ENCODE results near the gene MTMR12.
"Not testable (repeated sequence)": the region's sequence is repeated elsewhere in the genome, so short reads cannot be mapped to it uniquely, and the experiment has no call there.

Gene MTMR12

DNA sequence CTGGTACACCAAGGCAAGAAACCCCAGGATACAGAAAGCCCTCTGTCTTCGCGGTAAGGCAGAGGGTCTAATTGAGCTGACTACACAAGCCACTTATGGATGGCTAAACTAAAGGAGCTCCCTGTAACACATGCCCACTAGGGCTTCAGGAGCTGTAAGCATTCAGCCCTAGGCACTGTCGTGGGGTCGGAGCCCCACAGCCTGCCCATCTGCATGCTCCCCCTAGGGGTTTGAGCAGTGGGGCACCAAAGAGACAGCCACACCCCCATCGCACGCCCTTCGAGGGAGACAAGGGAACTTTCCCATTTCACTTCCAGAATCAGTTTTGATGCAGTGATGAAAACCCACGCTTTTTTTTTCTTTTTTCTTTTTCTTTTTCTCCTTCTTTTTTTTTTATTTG lies 11.0 kb upstream of the MTMR12 start:
- no peak for DNase-seq (ENCODE audit: low read depth)

GRCh38 chr5:32322882-32323281 lies 10.1 kb upstream of the MTMR12 start:
- DNase-seq (ENCODE audit: low read depth): no peak

- not testable (repeated sequence) for DNase-seq (ENCODE audit: low read depth)
Observed at GRCh38 chr5:32321787-32322186, 9.0 kb upstream of the MTMR12 start.

- DNase-seq (ENCODE audit: low read depth): no peak
Observed at GRCh38 chr5:32320576-32320975, 7.8 kb upstream of the MTMR12 start.

DNA sequence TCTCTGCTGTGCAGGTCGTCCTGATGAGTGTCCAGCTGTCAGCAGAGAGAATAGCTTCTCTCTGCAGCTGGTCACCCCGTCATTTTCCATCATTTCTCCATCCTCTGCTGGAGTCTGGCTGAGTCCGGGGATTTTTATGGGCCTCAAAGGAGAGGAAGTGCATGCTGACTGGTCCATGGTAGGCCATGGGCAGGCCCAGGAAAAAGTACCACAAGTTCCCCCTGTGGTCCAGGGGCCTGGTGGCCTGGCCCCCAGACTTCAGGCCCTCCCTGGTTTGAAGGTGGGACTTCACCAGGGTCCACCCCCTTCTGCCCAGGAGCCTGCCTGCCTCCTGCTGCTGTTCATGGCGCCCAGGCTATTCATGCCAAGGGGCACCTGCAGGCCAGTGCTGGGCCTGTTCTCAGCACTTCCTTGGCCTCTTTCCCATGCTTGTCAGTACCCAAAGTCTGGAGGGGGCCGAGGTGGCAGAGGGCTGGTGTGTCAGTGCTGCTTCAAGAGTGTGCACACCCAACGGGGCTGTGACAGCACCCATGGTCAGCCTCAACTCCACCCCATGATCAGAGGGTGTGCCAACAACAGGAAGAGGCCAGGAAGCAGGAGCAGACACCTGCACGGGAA lies 7.3 kb upstream of the MTMR12 start:
- no peak for DNase-seq (ENCODE audit: low read depth)

DNA sequence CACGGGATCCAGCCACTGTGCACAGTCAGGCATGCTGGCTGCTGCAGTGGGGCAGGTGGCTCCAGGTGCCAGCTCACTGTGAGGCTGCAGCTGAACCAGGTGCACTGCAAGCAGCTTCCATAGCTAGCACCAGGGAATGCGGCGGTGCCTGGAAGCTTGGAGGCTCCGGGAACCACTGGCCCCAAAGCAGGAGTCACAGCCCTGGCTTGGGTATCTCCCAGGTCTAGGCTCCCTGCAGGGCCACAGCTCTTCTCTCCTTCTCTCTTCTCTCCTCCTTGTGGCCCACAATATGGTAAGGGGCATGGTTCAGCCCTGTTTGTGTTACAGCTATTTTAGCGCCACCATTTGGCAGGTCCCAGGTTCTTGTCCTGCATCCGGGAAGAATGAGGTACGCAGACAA lies 6.7 kb upstream of the MTMR12 start:
- DNase-seq (ENCODE audit: low read depth): no peak

DNA sequence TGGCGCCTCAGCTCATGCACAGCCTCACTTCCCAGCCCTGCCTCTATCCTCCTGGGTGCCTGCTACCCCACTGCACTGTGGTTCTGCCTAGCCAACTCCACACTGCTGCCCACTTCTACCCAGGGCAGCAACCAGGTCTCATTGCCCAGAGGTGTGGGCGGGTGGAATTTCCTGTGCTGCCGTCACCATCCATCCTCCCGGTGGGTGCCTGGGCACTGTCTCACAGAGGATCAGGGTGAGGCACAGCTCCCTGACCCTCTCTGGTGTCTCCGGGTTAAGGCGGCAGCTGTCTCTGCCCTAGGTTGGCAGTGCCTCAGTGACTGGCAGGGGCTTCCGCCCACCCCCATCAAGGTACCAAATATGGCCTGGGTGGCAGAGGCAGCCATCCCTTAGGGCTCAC lies 4.3 kb upstream of the MTMR12 start:
- DNase-seq (ENCODE audit: low read depth): no peak

DNA sequence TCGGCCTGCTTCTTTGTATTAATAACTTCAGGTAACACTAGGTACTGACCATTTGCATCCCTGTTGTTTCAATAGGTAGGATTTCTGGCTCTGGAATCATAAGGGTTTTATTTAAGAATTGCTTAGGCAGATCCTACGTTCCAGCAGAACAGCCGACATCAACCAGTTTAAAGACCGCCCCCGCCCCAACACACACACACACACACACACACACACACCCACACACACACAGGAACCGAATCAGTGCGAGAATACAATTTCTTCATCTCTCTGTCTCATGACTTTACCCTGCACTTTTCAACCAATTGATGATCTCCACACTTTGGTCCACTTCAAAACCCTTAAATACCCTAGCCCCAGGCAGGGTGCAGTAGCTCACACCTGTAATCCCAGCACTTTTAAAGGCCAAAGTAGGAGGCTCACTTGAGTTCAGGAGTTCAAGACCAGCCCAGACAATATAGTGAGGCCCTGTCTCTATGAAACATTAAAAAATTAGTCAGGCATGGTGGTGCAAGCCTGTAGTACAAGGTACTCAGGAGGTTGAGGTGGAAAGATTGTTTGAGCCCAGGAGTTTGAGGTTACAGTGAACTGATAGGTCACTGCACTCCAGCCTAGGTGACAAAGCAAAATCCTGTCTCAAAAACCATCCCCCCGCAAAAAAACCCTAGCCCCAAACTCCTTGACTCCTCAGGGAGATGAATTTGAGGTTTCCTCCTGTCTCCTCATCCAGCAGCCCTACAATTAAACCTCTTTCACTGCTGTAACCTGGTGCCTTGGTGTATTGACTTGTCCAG lies 2.7 kb upstream of the MTMR12 start:
- no peak for DNase-seq (ENCODE audit: low read depth)

DNA sequence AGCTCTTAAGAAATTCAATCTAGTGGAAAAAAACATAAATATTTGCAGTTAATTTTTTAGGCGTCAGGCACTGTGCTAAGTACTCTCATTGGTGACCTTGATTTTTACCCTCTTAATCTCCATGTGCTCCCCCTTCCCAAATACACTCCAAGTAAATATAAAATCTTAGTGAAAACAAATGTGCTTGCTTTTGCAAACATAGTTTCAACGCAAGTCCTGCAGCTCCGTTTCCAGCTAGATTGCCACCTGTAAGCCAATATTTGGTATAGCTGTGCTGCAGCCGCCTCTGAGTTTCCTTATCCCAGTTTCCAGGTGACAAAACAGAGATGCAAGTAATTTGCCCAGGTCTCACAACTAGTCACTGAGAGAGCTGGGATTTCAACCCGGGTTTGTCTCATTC lies 1.9 kb upstream of the MTMR12 start:
- DNase-seq (ENCODE audit: low read depth): no peak

DNA sequence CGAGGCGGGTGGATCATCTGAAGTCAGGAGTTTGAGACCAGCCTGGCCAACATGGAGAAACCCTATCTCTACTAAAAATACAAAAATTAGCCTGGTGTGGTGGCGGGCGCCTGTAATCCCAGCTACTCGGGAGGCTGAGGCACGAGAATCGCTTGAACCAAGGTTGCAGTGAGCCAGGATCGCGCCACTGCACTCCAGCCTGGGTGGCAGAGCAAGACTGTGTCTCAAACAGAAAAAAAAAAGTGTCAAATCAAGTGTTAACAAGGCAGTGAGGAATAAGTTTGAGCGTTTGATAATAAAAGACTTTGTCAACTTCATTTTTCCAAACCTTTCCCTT lies 1.4 kb upstream of the MTMR12 start:
- not testable (repeated sequence) for DNase-seq (ENCODE audit: low read depth)

DNA sequence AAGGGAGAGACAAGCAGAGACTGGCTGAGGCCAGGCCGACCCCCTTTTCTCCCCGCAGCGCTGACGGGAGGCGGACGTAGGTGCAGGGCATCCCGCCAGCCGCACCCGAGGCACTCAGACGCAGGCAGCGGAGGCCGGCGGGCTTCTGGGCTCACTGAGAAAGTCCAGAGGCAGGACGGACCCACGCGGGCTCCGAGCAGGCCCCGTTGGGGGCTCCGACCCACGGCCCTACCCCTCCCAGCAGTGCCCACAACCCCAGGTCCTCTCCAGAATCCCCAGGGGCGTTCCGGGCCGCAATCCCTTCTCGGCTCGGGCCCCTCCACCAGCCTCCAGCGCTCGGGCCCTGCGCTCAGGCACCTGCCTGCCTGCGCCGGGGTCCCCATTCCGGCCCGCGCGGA lies 543 bp downstream of the MTMR12 start:
- DNase-seq (ENCODE audit: low read depth): no peak

DNA sequence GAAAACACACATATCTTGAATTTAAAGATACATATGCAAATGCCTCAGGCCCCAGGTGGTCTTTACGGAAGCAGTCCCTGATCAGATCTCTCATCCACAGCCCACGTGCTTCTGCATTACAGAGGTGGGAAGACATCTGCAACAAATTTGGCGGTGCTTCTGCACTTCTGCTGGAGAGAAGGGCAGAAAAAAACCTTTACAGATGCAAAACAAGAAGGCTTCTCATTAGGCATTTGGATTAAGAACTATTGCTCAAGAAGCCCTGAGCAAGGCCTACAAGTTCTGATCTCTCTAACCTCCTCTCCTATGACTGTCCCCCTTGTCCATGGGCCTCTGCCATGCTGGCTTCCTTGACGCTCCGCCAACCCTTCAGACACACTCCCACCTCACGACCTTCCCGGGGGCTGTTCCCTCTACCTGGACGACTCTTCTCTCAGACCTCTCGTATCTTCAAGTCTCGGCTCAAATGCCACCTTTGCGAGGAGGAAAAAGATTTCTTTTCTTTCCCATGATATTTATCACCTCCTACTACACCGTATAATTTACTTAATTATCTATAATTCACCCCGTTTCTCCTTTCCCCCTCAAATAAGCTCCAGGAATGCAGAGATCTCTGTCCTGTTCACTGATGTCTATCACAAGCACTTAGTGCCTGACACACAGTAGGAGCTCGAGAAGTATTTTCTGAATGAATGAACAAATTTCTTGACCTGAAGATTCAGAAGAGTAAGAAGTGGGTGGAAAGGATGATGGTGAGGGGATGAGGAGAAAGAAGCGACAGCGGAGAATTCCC lies 1.1 kb downstream of the MTMR12 start:
- no peak for DNase-seq (ENCODE audit: low read depth)

- DNase-seq (ENCODE audit: low read depth): no peak
Observed at GRCh38 chr5:32309761-32310160, 3.0 kb downstream of the MTMR12 start.

DNA sequence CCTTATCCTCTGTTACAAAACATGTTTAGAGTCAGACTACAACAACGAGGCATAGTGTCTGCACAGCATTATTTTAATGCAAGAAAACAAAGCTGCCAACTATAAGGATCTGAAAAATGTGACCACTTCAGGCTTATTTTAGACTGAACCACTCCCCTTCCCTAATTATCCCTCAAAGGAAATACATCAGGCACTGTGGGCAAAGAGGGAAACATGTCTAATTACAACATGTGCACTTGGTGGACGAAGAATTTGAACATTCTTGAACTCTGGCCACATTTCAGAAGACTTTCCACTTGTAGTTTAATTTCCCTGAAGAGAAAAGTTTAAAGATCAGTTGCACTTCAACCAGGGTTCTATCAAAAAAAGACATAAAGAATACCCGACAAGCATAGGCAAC lies 3.8 kb downstream of the MTMR12 start:
- no peak for DNase-seq (ENCODE audit: low read depth)

DNA sequence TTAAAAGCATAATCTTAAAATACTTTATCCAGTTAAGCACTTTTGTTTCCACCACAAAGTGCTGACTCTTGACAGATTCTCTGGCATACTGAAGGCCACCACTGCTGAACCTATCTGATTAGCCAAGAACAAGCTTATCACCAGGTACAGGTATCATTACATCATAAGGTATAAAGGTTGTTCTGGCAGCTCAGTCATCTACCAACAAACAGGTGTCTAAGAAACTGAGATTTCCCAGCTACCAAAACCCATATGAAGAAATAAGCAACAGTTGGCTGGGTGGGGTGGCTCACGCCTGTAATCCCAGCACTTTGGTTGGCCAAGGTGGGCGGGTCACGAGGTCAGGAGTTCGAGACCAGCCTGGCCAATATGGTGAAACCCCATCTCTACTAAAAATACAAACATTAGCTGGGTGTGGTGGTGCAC lies 5.0 kb downstream of the MTMR12 start:
- no peak for DNase-seq (ENCODE audit: low read depth)

- no peak for DNase-seq (ENCODE audit: low read depth)
Observed at GRCh38 chr5:32304622-32305021, 8.1 kb downstream of the MTMR12 start.

GRCh38 chr5:32303755-32304120 lies 9.0 kb downstream of the MTMR12 start:
- DNase-seq (ENCODE audit: low read depth): no peak

GRCh38 chr5:32302835-32303754 lies 9.6 kb downstream of the MTMR12 start:
- DNase-seq (ENCODE audit: low read depth): no peak

GRCh38 chr5:32301891-32302290 lies 10.8 kb downstream of the MTMR12 start:
- DNase-seq (ENCODE audit: low read depth): no peak

DNA sequence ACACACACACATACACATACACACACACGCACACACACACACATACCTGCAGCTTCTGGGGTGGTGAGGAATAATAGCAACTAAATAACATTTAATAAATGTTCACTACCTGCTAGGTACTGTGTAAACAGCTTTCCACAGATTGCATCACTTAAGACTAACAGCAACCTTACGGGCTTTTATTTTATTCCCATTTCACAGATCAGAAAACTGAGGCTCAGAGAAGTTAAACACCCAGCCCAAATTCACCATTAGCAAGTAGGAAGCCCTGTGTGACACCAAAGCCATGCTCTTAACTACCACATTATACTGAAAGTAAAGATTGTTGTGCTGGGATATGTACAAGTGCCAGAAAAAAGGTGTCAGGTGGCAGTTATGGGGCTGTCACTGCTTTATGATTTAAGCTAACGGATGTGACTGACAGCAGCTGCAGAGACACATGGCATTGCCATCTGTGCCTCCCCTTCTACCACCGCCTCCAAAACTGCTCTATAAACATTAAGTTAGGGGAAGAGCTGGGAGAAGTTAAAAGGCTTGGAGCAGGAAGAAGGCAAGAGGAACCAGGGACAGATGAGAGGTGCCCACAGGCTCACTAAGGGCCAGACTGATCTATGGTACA lies 13.6 kb downstream of the MTMR12 start:
- DNase-seq (ENCODE audit: low read depth): no peak

GRCh38 chr5:32298059-32298415 lies 14.7 kb downstream of the MTMR12 start:
- DNase-seq (ENCODE audit: low read depth): no peak

All from stimulated activated CD8-positive, alpha-beta memory T cell treated with anti-CD3 and anti-CD28 coated beads, Interleukin-12 subunit alpha, Interleukin-12 subunit beta, amount 100 ng/mL, for 4 hours (primary cell).